ENCODE measurements around the gene SP6. TPM values are rescaled to one million over a fixed set of nuclear protein-coding genes. Genes with fewer than 3 reads are reported as not detected.

Gene SP6
- total RNA-seq, 1 experiment from 2014 or later: 3.3 TPM

DNA sequence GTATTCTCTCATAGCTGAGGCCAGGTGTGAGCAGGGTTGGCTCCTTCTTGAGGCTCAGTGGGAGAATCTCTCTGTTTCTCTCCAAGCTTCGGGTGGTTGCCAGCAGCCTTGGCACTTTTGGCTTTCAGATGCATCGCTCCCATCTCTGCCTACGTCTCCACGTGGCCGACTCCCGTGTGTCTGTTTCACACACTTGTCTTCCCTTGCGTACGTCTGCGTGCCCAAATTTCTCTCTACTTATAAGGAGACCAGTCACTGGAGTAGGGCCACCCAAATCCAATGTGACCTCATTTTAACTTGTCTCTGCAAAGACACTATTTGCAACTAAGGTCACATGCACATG lies 44.1 kb downstream of the SP6 start (continued):
- TF ChIP-seq MXD4 (CRISPR knock-in tag; IDR thresholded peaks at IDR 0.05; ENCODE audit: borderline replicate concordance) (no peak), PRRX2 (CRISPR knock-in tag; IDR thresholded peaks at IDR 0.05) (no peak), HMGA2 (CRISPR knock-in tag; IDR thresholded peaks at IDR 0.05) (no peak), ZNF263 (CRISPR knock-in tag; IDR thresholded peaks at IDR 0.05; ENCODE audit: low read depth) (no peak), KAT7 (CRISPR knock-in tag; IDR thresholded peaks at IDR 0.05; ENCODE audit: borderline replicate concordance) (no peak), ZNF317 (CRISPR knock-in tag; IDR thresholded peaks at IDR 0.05; ENCODE audit: borderline replicate concordance, low read depth) (no peak), GABPB1 (CRISPR knock-in tag; IDR thresholded peaks at IDR 0.05) (no peak)
- TF ChIP-seq, protein P1, sequence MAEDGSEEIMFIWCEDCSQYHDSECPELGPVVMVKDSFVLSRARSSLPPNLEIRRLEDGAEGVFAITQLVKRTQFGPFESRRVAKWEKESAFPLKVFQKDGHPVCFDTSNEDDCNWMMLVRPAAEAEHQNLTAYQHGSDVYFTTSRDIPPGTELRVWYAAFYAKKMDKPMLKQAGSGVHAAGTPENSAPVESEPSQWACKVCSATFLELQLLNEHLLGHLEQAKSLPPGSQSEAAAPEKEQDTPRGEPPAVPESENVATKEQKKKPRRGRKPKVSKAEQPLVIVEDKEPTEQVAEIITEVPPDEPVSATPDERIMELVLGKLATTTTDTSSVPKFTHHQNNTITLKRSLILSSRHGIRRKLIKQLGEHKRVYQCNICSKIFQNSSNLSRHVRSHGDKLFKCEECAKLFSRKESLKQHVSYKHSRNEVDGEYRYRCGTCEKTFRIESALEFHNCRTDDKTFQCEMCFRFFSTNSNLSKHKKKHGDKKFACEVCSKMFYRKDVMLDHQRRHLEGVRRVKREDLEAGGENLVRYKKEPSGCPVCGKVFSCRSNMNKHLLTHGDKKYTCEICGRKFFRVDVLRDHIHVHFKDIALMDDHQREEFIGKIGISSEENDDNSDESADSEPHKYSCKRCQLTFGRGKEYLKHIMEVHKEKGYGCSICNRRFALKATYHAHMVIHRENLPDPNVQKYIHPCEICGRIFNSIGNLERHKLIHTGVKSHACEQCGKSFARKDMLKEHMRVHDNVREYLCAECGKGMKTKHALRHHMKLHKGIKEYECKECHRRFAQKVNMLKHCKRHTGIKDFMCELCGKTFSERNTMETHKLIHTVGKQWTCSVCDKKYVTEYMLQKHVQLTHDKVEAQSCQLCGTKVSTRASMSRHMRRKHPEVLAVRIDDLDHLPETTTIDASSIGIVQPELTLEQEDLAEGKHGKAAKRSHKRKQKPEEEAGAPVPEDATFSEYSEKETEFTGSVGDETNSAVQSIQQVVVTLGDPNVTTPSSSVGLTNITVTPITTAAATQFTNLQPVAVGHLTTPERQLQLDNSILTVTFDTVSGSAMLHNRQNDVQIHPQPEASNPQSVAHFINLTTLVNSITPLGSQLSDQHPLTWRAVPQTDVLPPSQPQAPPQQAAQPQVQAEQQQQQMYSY (CRISPR knock-in tag; IDR thresholded peaks at IDR 0.05): no peak
- TF ChIP-seq, protein P2, sequence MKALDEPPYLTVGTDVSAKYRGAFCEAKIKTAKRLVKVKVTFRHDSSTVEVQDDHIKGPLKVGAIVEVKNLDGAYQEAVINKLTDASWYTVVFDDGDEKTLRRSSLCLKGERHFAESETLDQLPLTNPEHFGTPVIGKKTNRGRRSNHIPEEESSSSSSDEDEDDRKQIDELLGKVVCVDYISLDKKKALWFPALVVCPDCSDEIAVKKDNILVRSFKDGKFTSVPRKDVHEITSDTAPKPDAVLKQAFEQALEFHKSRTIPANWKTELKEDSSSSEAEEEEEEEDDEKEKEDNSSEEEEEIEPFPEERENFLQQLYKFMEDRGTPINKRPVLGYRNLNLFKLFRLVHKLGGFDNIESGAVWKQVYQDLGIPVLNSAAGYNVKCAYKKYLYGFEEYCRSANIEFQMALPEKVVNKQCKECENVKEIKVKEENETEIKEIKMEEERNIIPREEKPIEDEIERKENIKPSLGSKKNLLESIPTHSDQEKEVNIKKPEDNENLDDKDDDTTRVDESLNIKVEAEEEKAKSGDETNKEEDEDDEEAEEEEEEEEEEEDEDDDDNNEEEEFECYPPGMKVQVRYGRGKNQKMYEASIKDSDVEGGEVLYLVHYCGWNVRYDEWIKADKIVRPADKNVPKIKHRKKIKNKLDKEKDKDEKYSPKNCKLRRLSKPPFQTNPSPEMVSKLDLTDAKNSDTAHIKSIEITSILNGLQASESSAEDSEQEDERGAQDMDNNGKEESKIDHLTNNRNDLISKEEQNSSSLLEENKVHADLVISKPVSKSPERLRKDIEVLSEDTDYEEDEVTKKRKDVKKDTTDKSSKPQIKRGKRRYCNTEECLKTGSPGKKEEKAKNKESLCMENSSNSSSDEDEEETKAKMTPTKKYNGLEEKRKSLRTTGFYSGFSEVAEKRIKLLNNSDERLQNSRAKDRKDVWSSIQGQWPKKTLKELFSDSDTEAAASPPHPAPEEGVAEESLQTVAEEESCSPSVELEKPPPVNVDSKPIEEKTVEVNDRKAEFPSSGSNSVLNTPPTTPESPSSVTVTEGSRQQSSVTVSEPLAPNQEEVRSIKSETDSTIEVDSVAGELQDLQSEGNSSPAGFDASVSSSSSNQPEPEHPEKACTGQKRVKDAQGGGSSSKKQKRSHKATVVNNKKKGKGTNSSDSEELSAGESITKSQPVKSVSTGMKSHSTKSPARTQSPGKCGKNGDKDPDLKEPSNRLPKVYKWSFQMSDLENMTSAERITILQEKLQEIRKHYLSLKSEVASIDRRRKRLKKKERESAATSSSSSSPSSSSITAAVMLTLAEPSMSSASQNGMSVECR (CRISPR knock-in tag; IDR thresholded peaks at IDR 0.05; ENCODE audit: borderline replicate concordance): no peak
- TF ChIP-seq, protein P3, sequence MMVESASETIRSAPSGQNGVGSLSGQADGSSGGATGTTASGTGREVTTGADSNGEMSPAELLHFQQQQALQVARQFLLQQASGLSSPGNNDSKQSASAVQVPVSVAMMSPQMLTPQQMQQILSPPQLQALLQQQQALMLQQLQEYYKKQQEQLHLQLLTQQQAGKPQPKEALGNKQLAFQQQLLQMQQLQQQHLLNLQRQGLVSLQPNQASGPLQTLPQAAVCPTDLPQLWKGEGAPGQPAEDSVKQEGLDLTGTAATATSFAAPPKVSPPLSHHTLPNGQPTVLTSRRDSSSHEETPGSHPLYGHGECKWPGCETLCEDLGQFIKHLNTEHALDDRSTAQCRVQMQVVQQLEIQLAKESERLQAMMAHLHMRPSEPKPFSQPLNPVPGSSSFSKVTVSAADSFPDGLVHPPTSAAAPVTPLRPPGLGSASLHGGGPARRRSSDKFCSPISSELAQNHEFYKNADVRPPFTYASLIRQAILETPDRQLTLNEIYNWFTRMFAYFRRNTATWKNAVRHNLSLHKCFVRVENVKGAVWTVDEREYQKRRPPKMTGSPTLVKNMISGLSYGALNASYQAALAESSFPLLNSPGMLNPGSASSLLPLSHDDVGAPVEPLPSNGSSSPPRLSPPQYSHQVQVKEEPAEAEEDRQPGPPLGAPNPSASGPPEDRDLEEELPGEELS (CRISPR knock-in tag; IDR thresholded peaks at IDR 0.05): no peak
- TF ChIP-seq, protein P4, sequence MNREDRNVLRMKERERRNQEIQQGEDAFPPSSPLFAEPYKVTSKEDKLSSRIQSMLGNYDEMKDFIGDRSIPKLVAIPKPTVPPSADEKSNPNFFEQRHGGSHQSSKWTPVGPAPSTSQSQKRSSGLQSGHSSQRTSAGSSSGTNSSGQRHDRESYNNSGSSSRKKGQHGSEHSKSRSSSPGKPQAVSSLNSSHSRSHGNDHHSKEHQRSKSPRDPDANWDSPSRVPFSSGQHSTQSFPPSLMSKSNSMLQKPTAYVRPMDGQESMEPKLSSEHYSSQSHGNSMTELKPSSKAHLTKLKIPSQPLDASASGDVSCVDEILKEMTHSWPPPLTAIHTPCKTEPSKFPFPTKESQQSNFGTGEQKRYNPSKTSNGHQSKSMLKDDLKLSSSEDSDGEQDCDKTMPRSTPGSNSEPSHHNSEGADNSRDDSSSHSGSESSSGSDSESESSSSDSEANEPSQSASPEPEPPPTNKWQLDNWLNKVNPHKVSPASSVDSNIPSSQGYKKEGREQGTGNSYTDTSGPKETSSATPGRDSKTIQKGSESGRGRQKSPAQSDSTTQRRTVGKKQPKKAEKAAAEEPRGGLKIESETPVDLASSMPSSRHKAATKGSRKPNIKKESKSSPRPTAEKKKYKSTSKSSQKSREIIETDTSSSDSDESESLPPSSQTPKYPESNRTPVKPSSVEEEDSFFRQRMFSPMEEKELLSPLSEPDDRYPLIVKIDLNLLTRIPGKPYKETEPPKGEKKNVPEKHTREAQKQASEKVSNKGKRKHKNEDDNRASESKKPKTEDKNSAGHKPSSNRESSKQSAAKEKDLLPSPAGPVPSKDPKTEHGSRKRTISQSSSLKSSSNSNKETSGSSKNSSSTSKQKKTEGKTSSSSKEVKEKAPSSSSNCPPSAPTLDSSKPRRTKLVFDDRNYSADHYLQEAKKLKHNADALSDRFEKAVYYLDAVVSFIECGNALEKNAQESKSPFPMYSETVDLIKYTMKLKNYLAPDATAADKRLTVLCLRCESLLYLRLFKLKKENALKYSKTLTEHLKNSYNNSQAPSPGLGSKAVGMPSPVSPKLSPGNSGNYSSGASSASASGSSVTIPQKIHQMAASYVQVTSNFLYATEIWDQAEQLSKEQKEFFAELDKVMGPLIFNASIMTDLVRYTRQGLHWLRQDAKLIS (CRISPR knock-in tag; IDR thresholded peaks at IDR 0.05; ENCODE audit: borderline replicate concordance): no peak

Measured in WTC11 (cell line).